Non-pigmented ciliary epithelial cell (primary cell): ENCODE data around the gene ADORA1.

Source experiments
- DNase-seq: peaks from one replicate; pipeline ENCODE4 v3.0.0-alpha.2; 2010; ENCODE audit warnings: low read depth

ADORA1 gene

DNA sequence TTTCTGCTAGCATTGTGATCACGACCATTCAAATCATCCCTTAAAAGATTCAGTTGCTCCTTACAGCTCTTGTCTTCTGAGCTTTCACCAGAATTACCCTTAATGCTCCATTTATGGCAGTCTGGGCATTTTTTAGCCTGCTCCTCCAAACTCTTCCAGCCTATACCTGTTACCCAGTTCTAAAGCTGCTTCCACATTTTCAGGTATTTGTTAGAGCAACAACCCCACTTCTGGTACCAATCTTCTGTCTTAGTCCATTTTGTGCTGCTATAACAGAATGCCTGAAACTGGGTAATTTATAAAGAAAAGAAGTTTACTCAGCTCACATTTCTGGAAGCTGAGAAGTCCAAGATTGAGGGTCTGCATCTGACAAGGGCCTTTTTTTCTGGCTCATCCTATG lies 30.9 kb downstream of the ADORA1 start:
- no peak for DNase-seq

- no peak for DNase-seq
These were observed 31.6 kb downstream of the ADORA1 start for GRCh38 chr1:203158960-203159665.

GRCh38 chr1:203159844-203160243 lies 32.3 kb downstream of the ADORA1 start:
- DNase-seq, result no peak

GRCh38 chr1:203161175-203161574 lies 33.6 kb downstream of the ADORA1 start:
- DNase-seq, result no peak

GRCh38 chr1:203161703-203162102 lies 34.2 kb downstream of the ADORA1 start:
- DNase-seq, result no peak

DNA sequence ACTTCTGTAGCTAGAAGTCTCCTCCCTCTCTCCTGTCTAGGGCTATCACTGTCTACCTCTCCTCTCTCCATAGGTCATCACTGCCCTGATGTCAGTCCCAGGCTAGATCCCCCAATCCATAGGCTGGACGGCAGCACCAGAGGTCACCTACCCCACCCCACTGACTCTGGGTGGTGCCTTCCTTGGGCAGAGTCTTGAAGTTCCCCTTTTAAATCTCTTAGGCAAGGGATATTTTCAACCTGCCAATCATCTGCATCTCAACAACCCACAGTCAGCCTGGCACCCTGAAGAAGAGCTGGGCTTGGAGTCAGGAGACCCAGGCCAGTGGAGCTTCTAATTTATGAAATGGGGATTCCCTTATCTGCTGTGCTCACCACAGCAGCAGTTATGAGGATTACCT lies 34.9 kb downstream of the ADORA1 start:
- no peak for DNase-seq

DNA sequence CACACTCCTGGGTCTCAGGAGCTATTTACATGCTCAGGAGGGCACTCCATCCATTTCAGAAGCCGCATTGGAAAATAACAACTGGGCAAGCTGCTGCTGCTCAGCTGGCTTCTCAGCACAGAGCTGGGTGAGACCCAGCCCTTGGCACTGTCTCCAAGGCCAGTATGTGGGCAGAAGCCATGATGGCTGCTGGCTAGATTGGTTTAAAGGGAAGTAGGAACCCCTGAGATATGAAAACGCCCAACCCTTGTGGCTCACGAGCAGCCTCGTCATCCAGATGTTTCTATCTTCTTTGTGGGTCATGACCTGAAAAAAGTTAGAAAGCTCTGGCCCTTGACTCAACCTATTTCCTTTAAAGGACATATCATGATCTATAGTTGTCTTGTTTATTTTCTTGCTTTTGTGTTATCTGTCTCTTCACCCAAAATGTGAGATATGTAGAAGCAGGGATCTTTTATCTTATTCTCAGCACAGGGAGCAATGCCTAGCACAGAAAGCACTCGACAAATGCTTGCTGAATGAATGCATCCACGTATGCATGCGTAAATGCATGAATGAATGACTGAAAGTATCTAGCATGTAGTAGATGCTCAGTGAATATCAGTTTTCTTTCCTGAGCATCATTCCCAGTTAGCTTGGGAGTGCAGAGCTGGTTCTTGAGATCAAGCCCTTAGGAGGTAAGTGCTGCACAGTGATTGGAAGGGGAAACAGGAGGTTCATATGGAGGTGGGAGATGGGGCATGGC lies 36.5 kb downstream of the ADORA1 start:
- DNase-seq, result no peak

DNA sequence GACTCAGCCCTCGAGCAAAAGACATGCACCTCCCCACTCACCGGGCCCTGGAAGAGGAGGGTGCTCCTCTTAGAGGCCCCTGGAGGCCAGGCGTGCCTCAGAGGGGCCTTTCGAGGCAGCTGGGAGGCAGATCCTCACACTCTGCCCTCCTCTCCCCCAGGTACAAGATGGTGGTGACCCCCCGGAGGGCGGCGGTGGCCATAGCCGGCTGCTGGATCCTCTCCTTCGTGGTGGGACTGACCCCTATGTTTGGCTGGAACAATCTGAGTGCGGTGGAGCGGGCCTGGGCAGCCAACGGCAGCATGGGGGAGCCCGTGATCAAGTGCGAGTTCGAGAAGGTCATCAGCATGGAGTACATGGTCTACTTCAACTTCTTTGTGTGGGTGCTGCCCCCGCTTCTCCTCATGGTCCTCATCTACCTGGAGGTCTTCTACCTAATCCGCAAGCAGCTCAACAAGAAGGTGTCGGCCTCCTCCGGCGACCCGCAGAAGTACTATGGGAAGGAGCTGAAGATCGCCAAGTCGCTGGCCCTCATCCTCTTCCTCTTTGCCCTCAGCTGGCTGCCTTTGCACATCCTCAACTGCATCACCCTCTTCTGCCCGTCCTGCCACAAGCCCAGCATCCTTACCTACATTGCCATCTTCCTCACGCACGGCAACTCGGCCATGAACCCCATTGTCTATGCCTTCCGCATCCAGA lies 37.7 kb downstream of the ADORA1 start:
- no peak for DNase-seq

- no peak for DNase-seq
These were observed 38.3 kb downstream of the ADORA1 start for GRCh38 chr1:203165800-203166161.

GRCh38 chr1:203166192-203166940 lies 38.8 kb downstream of the ADORA1 start:
- no peak for DNase-seq

DNA sequence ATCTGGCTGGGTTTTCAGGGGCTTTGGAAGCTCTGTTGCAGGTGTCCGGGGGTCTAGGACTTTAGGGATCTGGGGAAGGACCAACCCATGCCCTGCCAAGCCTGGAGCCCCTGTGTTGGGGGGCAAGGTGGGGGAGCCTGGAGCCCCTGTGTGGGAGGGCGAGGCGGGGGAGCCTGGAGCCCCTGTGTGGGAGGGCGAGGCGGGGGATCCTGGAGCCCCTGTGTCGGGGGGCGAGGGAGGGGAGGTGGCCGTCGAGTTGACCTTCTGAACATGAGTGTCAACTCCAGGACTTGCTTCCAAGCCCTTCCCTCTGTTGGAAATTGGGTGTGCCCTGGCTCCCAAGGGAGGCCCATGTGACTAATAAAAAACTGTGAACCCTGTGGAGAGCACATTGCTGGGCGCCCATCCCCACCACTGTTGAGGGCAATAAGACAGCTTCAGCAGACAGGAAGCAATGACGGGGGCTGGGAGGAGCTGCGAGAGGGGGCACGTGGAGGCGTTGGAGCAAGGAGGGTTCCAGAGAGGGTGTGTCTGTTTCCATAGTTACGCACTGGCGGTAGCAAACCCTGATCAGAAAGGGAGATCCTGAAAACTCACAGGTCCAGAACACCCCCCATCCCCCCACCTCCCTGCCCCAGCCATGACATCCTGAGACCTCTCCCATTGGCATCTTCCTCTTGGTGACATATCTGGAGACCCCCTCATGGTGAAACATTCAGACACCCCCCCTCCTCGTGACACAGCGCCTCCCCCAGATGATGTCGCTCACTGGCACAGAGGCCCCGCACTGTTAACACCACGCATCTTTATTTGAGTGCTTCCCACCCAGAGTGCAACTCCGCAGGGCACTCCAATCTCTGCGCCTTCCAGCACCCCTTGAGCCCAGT lies 39.7 kb downstream of the ADORA1 start:
- DNase-seq, result no peak

DNA sequence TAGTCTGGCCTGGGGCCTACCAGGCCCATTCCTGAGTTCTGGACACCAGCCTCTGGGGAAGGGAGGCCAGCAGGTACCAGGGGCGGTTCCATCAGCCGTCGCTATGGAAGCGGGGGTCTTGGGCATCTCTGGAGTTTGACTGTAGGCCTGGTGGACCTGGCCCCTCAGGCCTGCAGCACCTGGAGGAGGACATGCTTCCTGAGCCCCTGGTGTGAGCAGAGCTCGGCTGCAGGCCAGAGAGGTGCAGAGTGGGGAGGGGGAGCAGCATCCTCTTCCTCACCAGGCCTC lies 40.3 kb downstream of the ADORA1 start:
- DNase-seq, result no peak

DNA sequence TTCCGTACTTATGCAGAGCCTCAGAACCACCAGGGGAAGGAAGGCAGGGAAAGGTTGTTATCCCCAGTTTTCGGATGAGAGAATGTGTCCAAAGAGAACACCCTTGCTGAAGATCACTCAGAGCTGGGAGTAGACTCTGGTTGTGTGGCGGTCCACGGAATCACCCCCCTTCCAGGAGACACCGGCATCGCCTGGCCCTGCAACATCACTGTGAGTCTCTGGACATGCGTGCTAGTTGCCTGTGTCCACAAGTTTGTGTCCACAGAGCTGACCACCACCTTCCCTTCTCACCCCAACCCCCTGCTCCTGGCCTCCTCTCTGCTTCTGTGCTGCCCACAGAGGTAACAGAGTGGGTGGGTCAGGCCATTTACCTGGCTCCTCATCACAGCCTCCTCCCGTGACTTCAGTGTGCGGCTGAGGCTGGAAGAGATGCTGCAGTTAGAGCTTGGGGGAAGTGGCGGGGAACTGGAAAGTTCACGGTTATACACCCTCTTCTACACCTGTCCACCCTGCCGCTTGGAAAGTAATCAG lies 40.8 kb downstream of the ADORA1 start:
- DNase-seq, result no peak

GRCh38 chr1:203168991-203169390 lies 41.5 kb downstream of the ADORA1 start:
- DNase-seq, result no peak

- DNase-seq, result no peak
These were observed 42.4 kb downstream of the ADORA1 start for GRCh38 chr1:203169770-203170520.

GRCh38 chr1:203170625-203171330 lies 43.3 kb downstream of the ADORA1 start:
- DNase-seq, result no peak

DNA sequence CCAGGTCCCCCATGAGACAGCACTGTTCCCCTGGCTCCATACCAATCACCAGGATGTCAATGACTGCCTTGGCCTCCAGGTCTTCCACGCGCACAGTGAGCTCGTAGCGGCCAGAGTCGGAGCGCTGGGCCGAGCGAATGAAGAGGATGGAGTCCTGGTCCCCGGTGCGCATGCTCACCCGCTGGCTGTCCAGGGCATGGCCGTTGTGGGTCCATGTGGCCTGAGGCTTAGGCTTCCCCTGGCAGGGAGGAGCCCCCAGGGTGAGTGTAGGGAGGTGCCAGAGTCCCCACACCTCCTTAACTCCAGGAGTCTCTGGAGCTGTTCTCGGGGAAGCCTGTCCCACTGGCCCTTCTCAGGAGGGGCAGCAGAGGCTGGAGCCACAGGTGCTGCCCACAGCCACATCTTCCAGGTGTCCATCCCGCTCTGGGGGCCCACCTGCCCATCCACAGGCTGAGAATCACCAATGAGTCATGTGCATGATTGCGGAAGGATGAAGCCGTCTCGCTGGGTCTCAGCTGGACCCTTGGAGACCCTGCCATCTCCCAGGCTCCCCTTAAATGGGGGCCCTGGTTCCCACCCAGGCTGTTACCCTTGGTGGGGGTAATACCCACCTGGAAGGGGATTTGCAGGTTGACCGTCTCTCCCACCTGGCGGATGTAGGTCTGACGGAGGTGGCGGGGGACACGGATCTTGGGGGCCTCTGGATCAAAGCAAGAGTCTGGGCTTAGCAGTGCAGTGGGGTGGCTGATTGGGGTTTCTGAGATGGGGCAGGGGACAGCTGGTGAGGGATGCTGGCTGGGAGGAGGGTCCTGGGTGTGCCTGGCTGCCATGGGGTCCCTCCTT lies 44.0 kb downstream of the ADORA1 start:
- no peak for DNase-seq

- DNase-seq, result no peak
These were observed 44.9 kb downstream of the ADORA1 start for GRCh38 chr1:203172184-203173010.
